ENCODE data around the gene TJAP1.
"Not testable (repeated sequence)": the region's sequence is repeated elsewhere in the genome, so short reads cannot be mapped to it uniquely, and the experiment has no call there.

TJAP1 gene

GRCh38 chr6:43454290-43454695, 23.1 kb upstream of the TJAP1 start:
- no peak for DNase-seq

- peak; percentile 90 for DNase-seq
Measured at GRCh38 chr6:43454696-43455530, 22.5 kb upstream of the TJAP1 start.

- no peak for DNase-seq
Measured at GRCh38 chr6:43455531-43456428, 21.6 kb upstream of the TJAP1 start, which contains the start of gene DLK2. TSS of gene DLK2 (minus strand) at chr6:43455548. CDS start at chr6:43454825, 723 bp downstream.

DNA sequence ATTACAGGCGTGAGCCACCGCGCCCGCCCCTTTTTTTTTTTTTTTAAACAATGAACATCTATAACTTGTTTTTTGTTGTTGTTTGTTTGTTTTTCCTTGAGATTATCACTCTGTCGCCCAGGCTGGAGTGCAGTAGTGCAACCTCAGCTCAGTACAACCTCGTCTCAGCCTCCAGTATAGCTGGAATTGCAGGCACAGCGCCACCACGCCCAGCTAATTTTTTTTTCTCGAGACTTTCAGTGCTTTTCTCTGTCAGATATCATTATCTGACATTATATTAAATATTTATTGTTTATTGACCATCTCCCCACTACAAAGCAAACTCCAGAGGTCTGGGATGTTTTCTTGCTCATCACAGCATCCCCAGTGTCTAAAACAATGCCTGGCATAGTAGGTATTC, 19.7 kb upstream of the TJAP1 start:
- DNase-seq: no peak

DNA sequence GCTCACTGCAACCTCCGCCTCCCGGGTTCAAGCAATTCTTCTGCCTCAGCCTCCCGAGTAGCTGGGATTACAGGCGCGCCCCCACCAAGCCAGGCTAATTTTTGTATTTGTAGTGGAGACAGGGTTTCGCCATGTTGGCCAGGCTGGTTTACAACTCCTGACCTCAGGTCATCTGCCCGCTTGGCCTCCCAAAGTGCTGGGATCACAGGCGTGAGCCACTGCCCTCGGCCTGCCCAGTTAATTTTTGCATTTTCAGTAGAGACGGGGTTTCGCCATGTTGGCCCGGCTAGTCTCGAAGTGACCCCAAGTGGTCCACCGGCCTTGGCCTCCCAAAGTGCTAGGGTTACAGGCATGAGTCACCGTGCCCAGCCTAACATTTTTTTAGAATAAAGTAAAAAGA, 19.2 kb upstream of the TJAP1 start:
- DNase-seq: not testable (repeated sequence)

GRCh38 chr6:43459535-43459934, 17.8 kb upstream of the TJAP1 start:
- DNase-seq: no peak

GRCh38 chr6:43460032-43460431, 17.3 kb upstream of the TJAP1 start:
- DNase-seq: no peak

DNA sequence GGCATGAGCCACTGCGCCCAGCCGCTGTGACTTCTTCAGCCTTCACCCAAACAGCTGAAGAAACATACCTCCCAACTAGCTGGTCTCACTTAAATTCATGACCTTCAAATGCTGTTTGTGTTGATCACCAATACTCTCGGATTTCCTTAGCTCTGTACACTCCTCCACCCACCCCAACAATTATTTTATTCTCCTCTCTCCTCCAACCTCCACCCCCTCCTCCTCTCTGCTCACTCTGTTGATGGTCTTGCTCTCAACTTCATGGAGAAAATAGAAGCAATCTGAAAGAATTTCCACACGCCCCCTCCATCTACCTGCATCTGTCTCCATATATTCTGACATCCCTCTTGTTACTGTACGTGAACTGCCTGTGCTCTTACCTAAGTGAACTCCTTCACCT, 15.4 kb upstream of the TJAP1 start:
- DNase-seq: no peak

GRCh38 chr6:43464337-43464736, 13.0 kb upstream of the TJAP1 start:
- DNase-seq: no peak

DNA sequence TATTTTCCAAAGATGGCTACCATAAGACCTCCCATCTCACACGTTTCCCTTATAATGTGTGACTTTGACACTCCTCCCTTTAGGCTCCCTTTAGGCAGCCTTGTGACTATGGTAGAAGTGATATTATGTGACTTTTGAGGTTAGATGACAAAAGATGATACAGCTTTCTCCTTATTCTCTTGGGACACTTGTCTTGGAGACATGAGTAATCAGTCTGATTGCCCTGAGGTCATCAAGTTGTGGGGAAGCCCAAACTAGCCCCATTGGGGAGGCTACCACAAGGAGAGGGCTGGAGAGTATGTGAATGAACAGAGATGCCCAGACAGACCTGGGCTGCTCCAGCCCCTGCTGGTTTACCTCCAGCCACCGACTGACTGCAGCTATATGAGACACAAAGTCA, 11.4 kb upstream of the TJAP1 start:
- DNase-seq: no peak

DNA sequence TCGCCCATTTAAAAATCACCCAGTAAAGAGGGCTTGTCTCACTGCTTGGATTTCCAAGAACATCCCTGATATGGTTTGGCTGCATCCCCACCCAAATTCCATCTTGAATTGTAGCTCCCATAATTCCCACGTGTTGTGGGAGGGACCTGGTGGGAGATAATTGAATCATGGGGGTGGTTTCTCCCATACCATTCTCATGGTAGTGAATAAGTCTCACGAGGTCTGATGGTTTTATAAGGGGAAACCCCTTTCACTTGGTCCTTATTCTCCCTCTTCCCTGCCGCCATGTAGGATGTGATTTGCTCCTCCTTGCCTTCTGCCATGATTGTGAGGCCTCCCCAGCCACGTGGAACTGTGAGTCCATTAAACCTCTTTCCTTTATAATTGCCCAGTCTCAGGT, 10.1 kb upstream of the TJAP1 start:
- DNase-seq: not testable (repeated sequence)

DNA sequence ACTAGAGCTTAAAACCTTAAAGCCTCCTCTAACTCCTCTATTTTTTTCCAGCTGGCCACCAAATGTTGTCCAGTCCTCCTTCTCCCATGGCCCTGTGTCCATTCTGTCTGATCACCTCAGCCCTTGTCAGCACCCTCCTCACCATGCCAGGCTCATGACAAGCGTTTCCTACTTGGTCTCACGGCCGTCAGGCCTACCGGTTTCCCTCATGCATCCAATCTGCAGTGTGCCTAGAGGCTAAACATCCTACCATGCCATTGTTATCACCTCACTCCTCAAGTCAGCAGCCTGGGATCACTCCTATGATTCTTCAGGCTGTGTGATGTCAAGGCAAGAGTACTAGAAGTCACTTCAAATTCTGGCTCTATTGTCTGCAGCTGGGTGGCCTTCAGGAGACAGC, 9.6 kb upstream of the TJAP1 start:
- DNase-seq: no peak

- DNase-seq: no peak
Measured at GRCh38 chr6:43468240-43468639, 9.1 kb upstream of the TJAP1 start.

GRCh38 chr6:43468748-43469681, 8.4 kb upstream of the TJAP1 start:
- DNase-seq: no peak

DNA sequence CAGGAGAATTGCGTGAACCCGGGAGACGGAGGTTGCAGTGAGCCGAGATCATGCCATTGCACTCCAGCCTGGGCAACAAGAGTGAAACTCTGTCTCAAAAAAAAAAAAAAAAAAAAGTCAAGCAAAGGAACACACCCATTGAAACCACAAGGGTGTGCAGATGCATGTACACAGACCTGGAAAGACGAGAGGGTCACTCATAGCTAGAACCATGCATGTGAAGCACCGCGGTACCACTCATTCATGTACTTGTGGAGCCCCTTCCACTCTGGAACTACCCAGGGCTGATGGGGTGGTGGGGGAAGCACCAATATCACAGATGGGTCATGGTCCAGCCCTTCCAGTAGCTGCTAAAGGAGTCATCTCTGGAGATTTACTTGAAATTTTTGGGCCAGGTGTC, 7.4 kb upstream of the TJAP1 start:
- DNase-seq: no peak

- DNase-seq: no peak
Measured at GRCh38 chr6:43471399-43471798, 6.0 kb upstream of the TJAP1 start.

DNA sequence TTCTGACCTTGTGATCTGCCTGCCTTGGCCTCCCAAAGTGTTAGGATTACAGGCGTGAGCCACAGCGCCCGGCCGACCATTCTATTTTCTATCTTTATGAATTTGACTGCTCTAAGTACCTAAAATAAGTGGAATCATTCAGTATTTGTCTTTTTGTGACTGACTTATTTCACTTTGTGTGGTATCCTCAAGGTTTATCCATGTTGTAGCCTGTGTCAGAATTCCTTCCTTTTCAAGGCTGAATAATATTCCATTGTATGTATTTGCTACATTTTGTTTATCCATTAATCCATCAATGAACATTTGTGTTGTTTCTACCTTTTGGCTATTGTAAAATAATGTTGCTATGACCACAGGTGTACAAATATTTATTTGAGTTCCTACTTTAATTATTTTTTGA, 4.9 kb upstream of the TJAP1 start:
- DNase-seq: no peak

- no peak for DNase-seq
Measured at GRCh38 chr6:43475516-43475915, 1.9 kb upstream of the TJAP1 start.

DNA sequence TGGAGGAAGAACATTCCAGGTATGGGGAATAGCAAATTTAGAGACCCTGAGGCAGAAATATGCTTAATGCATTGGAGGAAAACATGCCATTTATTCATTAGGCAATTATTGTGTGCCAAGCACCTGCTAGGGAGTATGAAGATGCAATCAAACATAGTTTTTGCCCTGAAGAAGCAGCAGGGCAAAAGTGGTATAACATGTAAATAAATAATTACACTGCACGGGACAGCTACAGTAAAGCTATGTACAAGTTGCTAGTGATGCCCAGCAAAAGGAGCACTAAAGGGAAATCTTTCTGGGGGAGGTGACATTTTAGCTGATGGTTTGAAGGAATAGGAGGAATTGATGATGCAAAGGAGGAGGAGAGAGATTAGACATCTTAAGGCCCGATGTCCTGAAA, 624 bp upstream of the TJAP1 start:
- DNase-seq: no peak

GRCh38 chr6:43478008-43478372, 620 bp downstream of the TJAP1 start:
- no peak for DNase-seq

GRCh38 chr6:43481075-43481474, 3.7 kb downstream of the TJAP1 start:
- no peak for DNase-seq

GRCh38 chr6:43481591-43482236, 4.3 kb downstream of the TJAP1 start:
- DNase-seq: no peak
